Measurements from ENCODE around the gene FRY. TPM values are rescaled to one million over a fixed set of nuclear protein-coding genes. Genes with fewer than 3 reads are reported as not detected.

The FRY gene
- total RNA-seq, 1 donor from 2014 or later = 13.5 TPM

GRCh38 chr13:32075170-32075851 lies 43.7 kb downstream of the FRY start:
- intact Hi-C loops (cut with micrococcal nuclease) = no loop called here

- intact Hi-C loops (cut with micrococcal nuclease) = no loop called here
Measured at GRCh38 chr13:32079587-32079986, 48.0 kb downstream of the FRY start.

GRCh38 chr13:32080328-32080744 lies 48.8 kb downstream of the FRY start:
- intact Hi-C loops (cut with micrococcal nuclease) = no loop called here

GRCh38 chr13:32081591-32081990 lies 50.0 kb downstream of the FRY start:
- intact Hi-C loops (cut with micrococcal nuclease) = no loop called here

GRCh38 chr13:32086366-32086765 lies 54.8 kb downstream of the FRY start:
- intact Hi-C loops (cut with micrococcal nuclease) = no loop called here

- intact Hi-C loops (cut with micrococcal nuclease) = no loop called here
Measured at GRCh38 chr13:32086791-32087441, 55.3 kb downstream of the FRY start.

GRCh38 chr13:32087955-32088747 lies 56.6 kb downstream of the FRY start:
- intact Hi-C loops (cut with micrococcal nuclease) = no loop called here

- intact Hi-C loops (cut with micrococcal nuclease) = no loop called here
Measured at GRCh38 chr13:32092496-32092895, 60.9 kb downstream of the FRY start.

- intact Hi-C loops (cut with micrococcal nuclease) = no loop called here
Measured at GRCh38 chr13:32093006-32093405, 61.4 kb downstream of the FRY start.

GRCh38 chr13:32098272-32098671 lies 66.7 kb downstream of the FRY start:
- intact Hi-C loops (cut with micrococcal nuclease) = no loop called here

GRCh38 chr13:32105653-32106313 lies 74.2 kb downstream of the FRY start:
- intact Hi-C loops (cut with micrococcal nuclease) = no loop called here

GRCh38 chr13:32107474-32107873 lies 75.9 kb downstream of the FRY start:
- intact Hi-C loops (cut with micrococcal nuclease) = no loop called here

GRCh38 chr13:32107973-32108372 lies 76.4 kb downstream of the FRY start:
- intact Hi-C loops (cut with micrococcal nuclease) = no loop called here

- intact Hi-C loops (cut with micrococcal nuclease) = no loop called here
Measured at GRCh38 chr13:32113532-32113931, 82.0 kb downstream of the FRY start.

GRCh38 chr13:32114284-32114950 lies 82.8 kb downstream of the FRY start:
- intact Hi-C loops (cut with micrococcal nuclease) = no loop called here

GRCh38 chr13:32115066-32115465 lies 83.5 kb downstream of the FRY start:
- intact Hi-C loops (cut with micrococcal nuclease) = no loop called here

GRCh38 chr13:32116210-32116609 lies 84.6 kb downstream of the FRY start:
- intact Hi-C loops (cut with micrococcal nuclease) = no loop called here

GRCh38 chr13:32117001-32117400 lies 85.4 kb downstream of the FRY start:
- intact Hi-C loops (cut with micrococcal nuclease) = no loop called here

- intact Hi-C loops (cut with micrococcal nuclease) = no loop called here
Measured at GRCh38 chr13:32117701-32118100, 86.1 kb downstream of the FRY start.

- intact Hi-C loops (cut with micrococcal nuclease) = no loop called here
Measured at GRCh38 chr13:32121316-32121715, 89.7 kb downstream of the FRY start.

- intact Hi-C loops (cut with micrococcal nuclease) = no loop called here
Measured at GRCh38 chr13:32124743-32125142, 93.2 kb downstream of the FRY start.
